H54 (cell line): ENCODE measurements around the gene DLST.
A peak's percentile ranks its signal among the peaks of the same experiment; 100 is the strongest.

Source experiments
- DNase-seq: peaks from one replicate; pipeline ENCODE4 v3.0.0; 2011; ENCODE audit warnings: low spot score, mixed read lengths; ENCODE audit not compliant: insufficient read length
- FAIRE-seq: peaks from 3 replicates; lab custom pipeline; 2011; peaks lifted over from hg19 to GRCh38; lab: Jason Lieb, UNC
- POLR2A ChIP-seq: IDR thresholded peaks from 2 replicates; pipeline ENCODE4 v1.6.1; 2011; ENCODE audit warnings: low read depth, mild to moderate bottlenecking, low read length

Gene DLST

DNA sequence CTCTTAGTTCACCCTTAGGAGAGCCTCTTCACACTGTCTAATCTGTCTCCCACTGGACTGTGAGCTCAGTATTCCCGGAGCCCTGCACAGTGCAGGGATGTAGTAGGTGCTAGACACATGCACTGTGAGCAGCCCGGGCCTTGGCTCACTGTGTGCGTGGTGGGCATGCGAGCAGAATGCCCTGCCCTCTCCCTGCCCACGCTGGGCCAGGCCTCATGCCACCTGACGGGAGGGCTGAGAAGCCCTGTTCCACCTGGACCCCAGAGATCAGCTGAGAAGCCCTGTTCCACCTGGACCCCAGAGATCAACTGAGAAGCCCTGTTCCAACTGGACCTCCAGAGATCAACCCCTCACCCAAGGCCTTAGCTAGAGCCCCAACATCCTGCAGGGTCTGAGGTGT lies 30.4 kb downstream of the DLST start:
- FAIRE-seq (no peak), DNase-seq (no peak)
- TF ChIP-seq POLR2A: no peak

DNA sequence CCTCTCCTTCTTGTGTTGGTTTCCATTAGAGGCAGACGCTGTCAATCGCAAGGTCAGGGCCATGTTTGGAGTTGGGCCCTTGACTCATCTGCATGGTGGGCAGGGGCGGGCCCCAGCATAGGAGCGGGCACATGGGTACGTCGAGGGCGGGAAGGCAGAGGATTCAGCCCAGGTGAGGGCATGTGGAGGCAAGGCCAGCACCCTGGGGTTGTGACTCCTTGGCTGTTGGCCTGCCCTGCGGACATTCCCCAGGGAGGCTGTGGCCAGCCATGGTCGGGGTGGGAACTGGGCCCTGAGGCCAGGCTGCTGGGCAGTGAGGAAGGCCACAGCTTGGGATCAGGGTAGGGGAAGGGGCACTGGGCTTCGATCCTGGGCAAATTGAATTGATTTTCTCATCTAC lies 31.1 kb downstream of the DLST start:
- no peak for TF ChIP-seq POLR2A
- no peak for FAIRE-seq
- no peak for DNase-seq

DNA sequence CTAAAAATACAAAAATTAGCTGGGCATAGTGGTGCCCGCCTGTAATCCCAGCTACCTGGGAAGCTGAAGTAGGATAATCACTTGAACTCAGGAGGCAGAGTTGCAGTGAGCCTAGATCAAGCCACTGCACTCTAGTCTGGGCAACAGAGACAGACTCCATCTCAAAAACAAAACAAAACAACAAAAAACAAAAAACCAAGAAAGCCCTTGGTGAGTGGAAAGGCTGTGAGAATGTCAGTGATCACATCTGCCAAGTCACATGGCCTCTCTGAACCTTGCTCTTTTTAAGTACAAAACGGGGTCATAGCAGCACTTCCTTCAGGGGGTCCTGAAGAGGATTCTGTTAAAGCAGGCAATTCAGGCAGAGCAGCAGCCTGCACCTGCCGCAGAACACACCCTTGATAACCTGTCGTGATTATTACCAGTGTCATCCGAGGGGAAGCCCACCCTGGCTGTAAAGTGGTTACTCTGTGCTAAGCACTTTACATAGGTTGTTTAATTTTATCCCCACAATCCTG lies 31.7 kb downstream of the DLST start:
- TF ChIP-seq POLR2A: no peak
- FAIRE-seq (no peak), DNase-seq (no peak)

DNA sequence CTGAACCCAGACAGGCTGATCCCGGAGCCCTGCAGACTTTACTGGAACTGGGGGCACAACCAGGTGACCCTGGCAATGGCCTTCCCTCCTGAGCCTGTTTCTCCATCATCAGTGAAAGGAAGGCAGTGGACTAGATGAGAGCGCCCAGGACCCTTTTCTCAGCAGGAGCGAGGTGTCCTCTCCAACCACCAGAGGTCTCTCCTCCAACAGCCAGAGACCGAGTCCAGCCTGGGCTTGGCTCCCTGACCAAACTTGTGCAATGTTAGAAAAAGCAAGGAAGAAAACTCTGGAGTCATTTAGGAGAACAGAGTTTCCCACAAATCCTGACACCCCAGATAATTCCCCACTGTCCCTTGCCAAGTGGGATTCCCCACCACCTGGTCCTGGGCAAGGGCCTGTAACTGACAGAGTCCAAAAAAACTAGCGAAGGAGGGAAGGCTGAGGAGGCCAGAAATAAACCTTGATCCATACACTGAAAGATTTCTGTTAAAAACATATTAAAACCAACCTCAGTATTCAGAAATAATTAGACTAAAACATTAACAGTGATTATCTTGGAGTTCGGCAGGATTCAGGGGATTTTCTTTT lies 32.4 kb downstream of the DLST start:
- DNase-seq (peak; percentile 47), FAIRE-seq (no peak)
- TF ChIP-seq POLR2A: no peak

DNA sequence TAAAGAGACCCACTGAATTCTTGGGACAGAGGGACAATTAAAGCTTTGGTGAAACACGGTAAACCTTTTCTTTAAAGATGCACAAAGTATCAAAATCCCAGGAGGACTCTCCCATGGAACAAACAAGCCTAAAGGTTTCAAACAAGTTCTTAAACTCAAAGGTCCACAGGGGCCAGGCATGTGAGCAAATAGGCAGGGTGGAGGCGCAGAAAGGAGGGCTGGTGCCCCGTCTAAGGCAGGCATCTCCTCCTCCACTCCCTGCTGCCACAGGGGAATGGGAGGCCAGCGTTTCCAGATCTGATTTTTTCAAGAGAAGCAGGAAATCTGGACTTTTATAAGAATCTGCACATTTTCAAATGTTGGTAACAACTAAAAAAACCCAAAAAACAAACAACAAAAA lies 33.7 kb downstream of the DLST start:
- DNase-seq (no peak), FAIRE-seq (no peak)
- no peak for TF ChIP-seq POLR2A

DNA sequence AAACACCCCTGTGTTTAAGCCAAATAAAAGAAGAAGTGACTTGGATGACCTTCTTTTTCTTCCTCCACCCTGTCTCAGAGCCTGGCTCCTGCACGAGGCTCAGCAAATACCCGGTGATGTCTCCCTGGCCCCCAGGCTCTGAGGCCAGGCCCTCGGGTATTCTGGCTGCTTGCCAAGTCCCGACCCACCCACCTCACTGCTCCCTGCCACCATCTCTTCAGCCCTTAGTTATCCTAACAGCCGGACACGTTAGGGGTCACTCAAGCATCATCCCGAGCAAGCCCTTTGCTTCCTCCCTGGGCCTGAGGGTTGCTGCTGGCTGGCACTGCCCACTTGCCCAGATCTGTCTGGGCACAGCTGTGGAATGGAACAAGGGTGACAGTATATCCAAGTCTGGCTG lies 34.1 kb downstream of the DLST start:
- FAIRE-seq (no peak), DNase-seq (no peak)
- TF ChIP-seq POLR2A: no peak

DNA sequence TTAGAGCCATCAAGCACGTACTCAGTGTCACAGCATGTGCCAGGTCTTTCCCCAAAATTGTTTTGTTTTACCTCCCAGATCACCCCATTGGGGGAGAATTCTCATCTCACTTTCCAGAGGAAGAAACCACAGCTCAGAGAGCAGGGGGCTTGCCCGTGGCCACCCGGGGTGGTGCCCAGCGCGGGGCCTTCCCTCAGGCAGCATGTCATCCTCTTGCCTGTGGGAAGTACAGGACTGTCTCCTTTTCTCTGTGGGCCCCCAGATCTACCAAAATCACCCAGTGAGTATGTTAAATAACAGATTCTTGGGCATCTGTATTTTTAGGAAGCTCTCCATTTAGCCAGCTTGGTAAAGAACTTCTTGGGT lies 35.4 kb downstream of the DLST start:
- TF ChIP-seq POLR2A: no peak
- no peak for FAIRE-seq
- DNase-seq: no peak

DNA sequence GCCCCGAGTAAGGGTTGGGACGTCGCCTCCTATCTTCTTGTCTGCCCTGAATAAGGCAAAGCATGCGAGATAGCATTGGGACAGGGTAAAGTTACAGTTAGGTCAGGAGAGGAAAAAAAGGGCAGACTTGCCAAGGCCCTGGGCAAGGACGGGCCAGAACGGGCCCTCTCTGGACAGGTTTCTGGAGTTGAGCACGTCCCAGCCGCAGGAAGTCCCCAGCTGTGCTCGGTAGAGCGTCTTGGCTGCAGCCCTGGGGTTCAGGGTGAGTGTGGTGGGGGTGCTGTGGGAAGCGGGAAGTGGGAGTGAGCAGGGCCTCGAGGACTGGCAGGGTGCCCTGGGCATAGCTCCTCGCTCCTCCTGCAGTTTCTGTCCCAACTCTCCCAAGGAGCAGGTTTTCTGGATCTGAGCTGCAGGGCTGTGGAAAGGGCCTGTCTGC lies 35.9 kb downstream of the DLST start:
- no peak for FAIRE-seq
- TF ChIP-seq POLR2A: no peak
- no peak for DNase-seq

DNA sequence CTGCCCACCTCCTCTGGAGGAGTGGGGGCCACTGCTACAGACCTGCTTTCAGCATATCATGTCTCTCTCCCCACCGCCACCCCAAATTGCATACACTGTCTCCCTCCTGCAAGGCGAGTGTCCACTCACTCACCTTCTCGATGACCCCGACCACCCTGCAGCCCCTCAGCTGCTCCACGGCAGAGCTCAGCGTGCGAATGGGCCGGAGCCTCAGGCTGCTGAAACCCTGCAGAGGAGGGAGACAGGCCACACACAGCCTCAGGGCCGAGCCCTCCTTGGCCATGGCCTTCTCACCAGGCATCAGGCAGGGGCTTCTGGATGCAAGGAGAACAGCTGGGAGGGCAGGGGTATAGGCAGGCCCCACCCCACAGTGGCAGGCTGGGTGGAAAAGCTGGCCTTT lies 36.7 kb downstream of the DLST start:
- DNase-seq (no peak), FAIRE-seq (no peak)
- no peak for TF ChIP-seq POLR2A

DNA sequence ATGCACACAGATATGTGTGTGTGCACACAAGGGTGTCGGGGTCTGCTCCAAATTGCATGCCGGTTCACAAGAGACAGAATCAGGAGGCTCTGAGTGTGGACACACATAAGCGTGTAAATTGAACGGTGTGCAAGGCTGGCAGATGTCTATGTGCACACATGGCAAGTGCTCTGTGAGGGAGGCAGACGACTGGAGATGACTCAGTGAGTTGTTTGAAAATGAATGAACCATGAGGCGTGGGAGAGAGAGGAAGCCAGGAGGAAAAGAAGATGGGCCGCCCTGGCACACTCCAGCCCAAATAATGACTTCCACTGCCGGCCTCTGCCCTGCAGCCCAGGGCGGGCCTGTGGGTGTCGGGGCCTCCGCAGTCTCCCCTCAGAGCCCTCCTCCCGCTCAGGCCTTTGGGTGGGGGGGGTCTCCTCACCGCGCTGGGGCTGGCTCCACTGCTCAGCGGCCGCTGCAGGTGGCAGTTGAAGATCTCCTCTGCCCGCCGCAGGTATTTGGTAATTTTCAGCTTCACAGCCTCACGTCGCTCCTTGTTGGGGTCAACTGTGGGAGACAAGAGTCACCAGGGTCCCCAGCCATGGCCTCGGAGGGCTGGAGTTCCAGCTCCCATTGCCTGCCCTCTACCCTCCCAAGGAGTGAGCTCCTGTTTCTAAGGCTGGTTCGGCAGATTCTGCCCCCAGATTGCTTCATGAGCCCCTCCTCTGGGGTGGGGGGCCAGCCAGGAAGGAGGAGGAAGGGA lies 37.9 kb downstream of the DLST start:
- TF ChIP-seq POLR2A: no peak
- DNase-seq (no peak), FAIRE-seq (no peak)

DNA sequence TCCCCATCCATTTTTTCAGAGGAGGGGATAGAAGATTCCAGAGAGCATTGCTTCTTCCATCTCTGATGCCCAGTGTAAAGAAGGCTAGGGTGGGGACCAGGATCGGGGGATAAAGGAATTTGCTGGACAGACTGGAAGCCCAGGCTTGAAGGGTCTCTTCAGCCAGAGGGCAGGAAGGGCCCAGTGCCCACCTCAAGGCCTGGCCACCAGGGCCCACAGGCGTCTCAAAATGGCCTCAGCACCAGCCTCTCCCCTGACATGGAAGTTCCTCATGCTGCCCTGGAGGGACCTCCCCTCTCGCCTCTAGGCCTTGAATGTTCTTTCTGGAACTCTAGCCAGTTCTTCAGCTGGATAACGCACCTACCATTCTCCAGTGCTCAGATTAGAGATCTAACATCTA lies 38.6 kb downstream of the DLST start:
- FAIRE-seq (no peak), DNase-seq (no peak)
- TF ChIP-seq POLR2A: no peak

DNA sequence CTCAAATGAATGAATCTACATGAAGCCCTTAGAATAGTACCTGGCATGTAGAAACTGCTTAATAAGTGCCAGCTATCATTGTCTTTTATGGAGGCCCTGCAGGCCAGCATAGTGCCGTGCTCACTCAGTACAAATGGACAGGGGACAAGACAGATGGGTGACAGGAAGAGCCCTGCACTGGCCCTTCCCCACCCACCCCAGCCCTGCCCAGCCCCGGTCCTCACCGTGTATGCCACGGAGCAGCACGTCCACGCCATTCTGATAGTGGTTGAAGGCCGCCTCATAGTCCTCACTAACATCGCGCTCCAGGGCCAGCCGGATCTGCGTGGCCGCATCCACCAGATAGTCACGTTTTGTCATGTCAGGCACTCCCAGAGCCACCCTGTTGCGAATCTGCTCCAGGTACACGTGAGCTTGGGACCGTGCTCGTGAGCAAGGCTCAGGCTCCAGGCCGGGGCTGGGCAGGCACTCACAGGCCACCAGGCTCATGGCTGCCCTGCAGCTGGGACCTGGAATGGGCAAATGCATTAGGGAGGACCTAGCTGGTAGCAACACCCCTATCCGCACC lies 39.4 kb downstream of the DLST start:
- TF ChIP-seq POLR2A: no peak
- DNase-seq (no peak), FAIRE-seq (no peak)

DNA sequence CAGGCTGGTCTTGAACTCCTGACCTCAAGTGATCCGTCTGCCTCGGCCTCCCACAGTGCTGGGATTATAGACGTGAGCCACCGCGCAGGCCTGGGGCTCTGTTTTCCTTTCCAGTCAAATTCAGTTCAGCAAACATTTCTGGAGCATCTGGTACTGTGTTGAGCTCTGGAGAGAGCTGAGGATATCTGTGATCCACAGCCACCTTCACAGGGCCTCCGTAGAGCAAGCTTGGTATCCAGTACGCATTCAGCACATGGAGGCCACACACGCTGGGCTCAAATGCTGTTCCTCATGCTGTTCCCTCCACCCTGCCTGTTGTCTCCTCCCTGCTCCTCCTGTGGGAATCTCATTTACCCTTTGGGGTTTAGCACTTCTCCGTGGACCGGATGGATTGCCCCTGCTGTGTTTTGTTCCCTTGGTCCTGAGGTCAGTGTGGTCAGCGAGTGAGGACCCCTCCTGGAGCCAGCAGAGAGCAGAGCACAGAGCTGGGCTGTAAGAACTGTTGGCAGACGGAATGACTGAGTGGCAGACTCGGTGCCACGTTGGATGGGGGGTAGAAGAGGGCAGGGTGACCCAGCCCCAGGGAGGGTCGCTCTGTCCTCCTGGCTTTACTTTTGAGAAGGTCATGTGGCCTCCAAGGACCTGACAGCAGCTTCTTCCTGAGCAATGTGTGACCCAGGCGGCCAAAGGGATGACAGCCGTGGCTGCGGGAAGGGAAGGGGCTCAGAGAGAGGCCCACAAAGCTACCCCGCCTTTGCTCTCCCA lies 40.5 kb downstream of the DLST start:
- no peak for DNase-seq
- no peak for FAIRE-seq
- TF ChIP-seq POLR2A: no peak
